Nephron (organoid): ENCODE measurements around the gene POLR2J.
"Not testable (repeated sequence)": the region's sequence is repeated elsewhere in the genome, so short reads cannot be mapped to it uniquely, and the experiment has no call there.

ENCODE experiments used
- H3K27ac Mint-ChIP-seq, 3 experiments: 2 replicates each; pipeline ENCODE4 v1.8.0; 2020; ENCODE audit warnings: mixed read lengths in 3 of 3, mild to moderate bottlenecking in 2 of 3, moderate library complexity in 1 of 3
- H3K27me3 Mint-ChIP-seq: 2 replicates; pipeline ENCODE4 v1.8.0; 2021; ENCODE audit warnings: low read depth, mild to moderate bottlenecking, moderate library complexity, mixed read lengths
- H3K36me3 Mint-ChIP-seq: 2 replicates; pipeline ENCODE4 v1.8.0; 2020; ENCODE audit warnings: low read depth, mixed read lengths
- H3K4me1 Mint-ChIP-seq: 2 replicates; pipeline ENCODE4 v1.8.0; 2020; ENCODE audit warnings: mixed read lengths
- H3K4me3 Mint-ChIP-seq, 3 experiments: 2 replicates each; pipeline ENCODE4 v1.8.0; 2020; ENCODE audit warnings: mild to moderate bottlenecking in 3 of 3, mixed read lengths in 3 of 3, moderate library complexity in 2 of 3
- H3K9me3 Mint-ChIP-seq: 2 replicates; pipeline ENCODE4 v1.8.0; 2020; ENCODE audit warnings: mixed read lengths
- TF ChIP-seq, protein P1 (sequence below), 3 experiments: fragments of 200-600 bp; sonication (generic); IDR thresholded peaks; one replicate each; pipeline ENCODE4 v1.5.0; 2021; ENCODE audit warnings: antibody characterized with exemption in 3 of 3; ENCODE audit not compliant: unreplicated experiment in 3 of 3

Gene POLR2J

GRCh38 chr7:102479982-102480637, 1.4 kb upstream of the POLR2J start:
- not testable (repeated sequence) for H3K9me3 Mint-ChIP-seq, H3K36me3 Mint-ChIP-seq, H3K27me3 Mint-ChIP-seq, H3K4me1 Mint-ChIP-seq, H3K4me3 Mint-ChIP-seq
- peak overlapping the region in 2 of 3 experiments; percentile 53 to 57 for H3K27ac Mint-ChIP-seq
- TF ChIP-seq, protein P1, sequence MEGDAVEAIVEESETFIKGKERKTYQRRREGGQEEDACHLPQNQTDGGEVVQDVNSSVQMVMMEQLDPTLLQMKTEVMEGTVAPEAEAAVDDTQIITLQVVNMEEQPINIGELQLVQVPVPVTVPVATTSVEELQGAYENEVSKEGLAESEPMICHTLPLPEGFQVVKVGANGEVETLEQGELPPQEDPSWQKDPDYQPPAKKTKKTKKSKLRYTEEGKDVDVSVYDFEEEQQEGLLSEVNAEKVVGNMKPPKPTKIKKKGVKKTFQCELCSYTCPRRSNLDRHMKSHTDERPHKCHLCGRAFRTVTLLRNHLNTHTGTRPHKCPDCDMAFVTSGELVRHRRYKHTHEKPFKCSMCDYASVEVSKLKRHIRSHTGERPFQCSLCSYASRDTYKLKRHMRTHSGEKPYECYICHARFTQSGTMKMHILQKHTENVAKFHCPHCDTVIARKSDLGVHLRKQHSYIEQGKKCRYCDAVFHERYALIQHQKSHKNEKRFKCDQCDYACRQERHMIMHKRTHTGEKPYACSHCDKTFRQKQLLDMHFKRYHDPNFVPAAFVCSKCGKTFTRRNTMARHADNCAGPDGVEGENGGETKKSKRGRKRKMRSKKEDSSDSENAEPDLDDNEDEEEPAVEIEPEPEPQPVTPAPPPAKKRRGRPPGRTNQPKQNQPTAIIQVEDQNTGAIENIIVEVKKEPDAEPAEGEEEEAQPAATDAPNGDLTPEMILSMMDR (IDR thresholded peaks at IDR 0.05; ENCODE audit: unreplicated experiment in 3 of 3), result peak in 2 of 3 experiments; percentile 11 to 23

GRCh38 chr7:102479209-102479584, 475 bp upstream of the POLR2J start:
- H3K9me3 Mint-ChIP-seq, H3K36me3 Mint-ChIP-seq, H3K27ac Mint-ChIP-seq, H3K4me1 Mint-ChIP-seq, H3K27me3 Mint-ChIP-seq, H3K4me3 Mint-ChIP-seq: not testable (repeated sequence)

DNA sequence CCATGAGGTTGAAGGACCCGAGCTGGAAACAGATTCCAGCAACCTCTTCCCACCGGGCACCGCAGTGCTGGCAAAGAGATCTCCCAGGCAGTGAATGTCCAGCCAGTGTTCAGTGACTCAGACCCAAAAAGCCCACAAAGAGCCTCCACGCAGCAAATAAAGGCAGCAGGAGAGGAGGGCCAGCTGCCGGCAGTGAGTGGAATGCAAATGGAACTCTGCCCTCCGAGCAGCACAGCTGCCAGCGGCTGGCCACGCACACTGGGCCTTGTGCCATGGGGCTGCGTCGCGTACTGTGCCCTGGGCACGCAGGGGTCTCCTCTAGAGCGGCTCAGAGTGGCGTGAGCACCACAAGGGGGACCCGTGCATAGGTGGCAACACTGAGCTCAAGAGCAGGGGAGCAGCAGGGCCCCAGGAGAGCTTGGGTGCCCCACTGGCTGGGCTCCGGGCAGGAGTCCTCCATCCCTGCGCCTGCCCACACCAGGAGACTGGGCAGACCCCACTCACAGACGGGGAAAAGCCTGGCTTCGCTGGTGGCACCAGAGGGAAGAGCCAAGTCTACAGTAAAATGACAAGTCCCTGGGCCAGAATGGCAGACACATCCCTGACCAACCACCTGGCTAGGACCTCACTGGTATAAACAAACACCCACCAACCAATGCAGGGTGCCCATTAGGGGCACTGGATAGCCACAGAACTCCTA, 3.8 kb downstream of the POLR2J start:
- H3K27me3 Mint-ChIP-seq, H3K4me1 Mint-ChIP-seq, H3K27ac Mint-ChIP-seq, H3K9me3 Mint-ChIP-seq, H3K36me3 Mint-ChIP-seq, H3K4me3 Mint-ChIP-seq: not testable (repeated sequence)

GRCh38 chr7:102474116-102474515, 4.6 kb downstream of the POLR2J start:
- H3K4me1 Mint-ChIP-seq, H3K9me3 Mint-ChIP-seq, H3K27ac Mint-ChIP-seq, H3K27me3 Mint-ChIP-seq, H3K4me3 Mint-ChIP-seq, H3K36me3 Mint-ChIP-seq: not testable (repeated sequence)

- Mint-ChIP-seq H3K9me3 (no peaks in the 10 kb centered on the region), H3K36me3 (peaks cover 9% of the 10 kb centered on the region), H3K4me3 (no peak overlapping the region), H3K27ac (no peak overlapping the region), H3K27me3 (no peaks in the 10 kb centered on the region), H3K4me1 (no peaks in the 10 kb centered on the region)
- TF ChIP-seq, protein P1 (IDR thresholded peaks at IDR 0.05; ENCODE audit: unreplicated experiment in 3 of 3), result no peak
Measured at GRCh38 chr7:102473271-102473991, 5.3 kb downstream of the POLR2J start.

DNA sequence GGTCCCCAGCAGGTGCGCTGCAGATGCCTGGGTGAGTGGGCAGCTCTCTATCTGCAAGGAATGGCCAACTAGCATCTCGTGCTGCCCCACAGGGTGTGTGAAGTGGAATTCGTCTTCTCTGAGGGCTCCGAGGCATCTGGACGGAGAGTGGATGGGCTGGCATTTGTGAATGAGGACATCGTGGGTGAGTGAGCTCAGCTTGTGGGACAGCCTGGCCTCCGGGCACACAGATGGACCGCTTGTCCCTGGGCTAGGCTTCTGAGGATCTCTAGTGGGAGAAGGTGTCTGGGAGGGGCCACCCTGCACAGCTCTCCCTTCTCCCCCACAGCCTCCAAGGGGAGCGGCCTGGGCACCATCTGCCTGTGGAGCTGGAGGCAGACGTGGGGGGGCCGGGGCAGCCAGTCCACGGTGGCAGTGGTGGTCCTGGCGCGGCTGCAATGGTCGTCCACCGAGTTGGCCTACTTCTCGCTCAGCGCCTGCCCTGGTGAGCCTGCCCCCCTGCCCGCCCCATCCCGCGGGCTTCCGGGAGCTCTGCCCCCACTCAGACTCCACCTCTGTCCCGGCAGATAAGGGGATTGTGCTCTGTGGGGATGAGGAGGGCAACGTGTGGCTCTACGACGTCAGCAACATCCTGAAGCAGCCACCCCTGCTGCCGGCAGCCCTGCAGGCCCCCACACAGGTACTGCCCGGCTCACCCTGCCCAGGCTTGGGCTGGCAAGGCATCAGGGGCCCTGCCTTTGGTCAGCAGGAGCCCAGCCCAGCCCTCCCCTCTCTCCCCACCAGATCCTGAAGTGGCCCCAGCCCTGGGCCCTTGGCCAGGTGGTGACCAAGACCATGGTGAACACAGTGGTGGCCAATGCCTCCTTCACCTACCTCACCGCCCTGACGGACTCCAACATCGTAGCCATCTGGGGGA, 6.3 kb downstream of the POLR2J start:
- no peaks in the 10 kb centered on the region for H3K9me3 Mint-ChIP-seq

More for the DNA sequence above, 6.3 kb downstream of the POLR2J start:
- peaks cover 9% of the 10 kb centered on the region for H3K36me3 Mint-ChIP-seq
- no peak overlapping the region for H3K4me3 Mint-ChIP-seq
- no peaks in the 10 kb centered on the region for H3K27me3 Mint-ChIP-seq
- no peaks in the 10 kb centered on the region for H3K4me1 Mint-ChIP-seq
- no peak overlapping the region for H3K27ac Mint-ChIP-seq
- TF ChIP-seq, protein P1 (IDR thresholded peaks at IDR 0.05; ENCODE audit: unreplicated experiment in 3 of 3), result no peak
